ENCODE measurements around the gene ZZZ3.

GRCh38 chr1:77697441-77697840 is 15.0 kb upstream of the ZZZ3 start:
- TF ChIP-seq, protein P1, sequence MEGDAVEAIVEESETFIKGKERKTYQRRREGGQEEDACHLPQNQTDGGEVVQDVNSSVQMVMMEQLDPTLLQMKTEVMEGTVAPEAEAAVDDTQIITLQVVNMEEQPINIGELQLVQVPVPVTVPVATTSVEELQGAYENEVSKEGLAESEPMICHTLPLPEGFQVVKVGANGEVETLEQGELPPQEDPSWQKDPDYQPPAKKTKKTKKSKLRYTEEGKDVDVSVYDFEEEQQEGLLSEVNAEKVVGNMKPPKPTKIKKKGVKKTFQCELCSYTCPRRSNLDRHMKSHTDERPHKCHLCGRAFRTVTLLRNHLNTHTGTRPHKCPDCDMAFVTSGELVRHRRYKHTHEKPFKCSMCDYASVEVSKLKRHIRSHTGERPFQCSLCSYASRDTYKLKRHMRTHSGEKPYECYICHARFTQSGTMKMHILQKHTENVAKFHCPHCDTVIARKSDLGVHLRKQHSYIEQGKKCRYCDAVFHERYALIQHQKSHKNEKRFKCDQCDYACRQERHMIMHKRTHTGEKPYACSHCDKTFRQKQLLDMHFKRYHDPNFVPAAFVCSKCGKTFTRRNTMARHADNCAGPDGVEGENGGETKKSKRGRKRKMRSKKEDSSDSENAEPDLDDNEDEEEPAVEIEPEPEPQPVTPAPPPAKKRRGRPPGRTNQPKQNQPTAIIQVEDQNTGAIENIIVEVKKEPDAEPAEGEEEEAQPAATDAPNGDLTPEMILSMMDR (IDR thresholded peaks at IDR 0.05): no peak
- no peak for TF ChIP-seq POLR2AphosphoS5 (IDR thresholded peaks at IDR 0.05)
- no peak for TF ChIP-seq EP300 (IDR thresholded peaks at IDR 0.05)
